ENCODE results near the gene NRCAM.

DNA sequence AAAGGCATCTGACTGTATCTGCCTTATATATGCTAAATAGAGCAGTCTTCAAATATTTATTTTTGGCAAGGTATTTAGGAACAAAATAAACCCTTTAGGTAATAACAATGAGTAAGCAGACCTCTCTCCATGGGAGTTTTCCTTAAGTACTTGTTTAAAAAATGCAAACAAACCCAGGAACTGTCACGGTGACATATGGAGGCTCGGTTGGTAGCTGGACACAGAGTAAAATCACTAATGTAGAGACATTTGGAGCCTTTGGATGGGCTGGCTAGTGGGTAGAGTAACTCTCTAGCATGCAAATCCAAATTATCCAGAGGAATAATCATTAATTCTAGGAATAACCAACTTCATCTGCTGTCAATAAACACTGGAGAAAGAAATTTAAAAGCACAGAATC lies 254.5 kb downstream of the NRCAM start:
- TF ChIP-seq, protein P1, sequence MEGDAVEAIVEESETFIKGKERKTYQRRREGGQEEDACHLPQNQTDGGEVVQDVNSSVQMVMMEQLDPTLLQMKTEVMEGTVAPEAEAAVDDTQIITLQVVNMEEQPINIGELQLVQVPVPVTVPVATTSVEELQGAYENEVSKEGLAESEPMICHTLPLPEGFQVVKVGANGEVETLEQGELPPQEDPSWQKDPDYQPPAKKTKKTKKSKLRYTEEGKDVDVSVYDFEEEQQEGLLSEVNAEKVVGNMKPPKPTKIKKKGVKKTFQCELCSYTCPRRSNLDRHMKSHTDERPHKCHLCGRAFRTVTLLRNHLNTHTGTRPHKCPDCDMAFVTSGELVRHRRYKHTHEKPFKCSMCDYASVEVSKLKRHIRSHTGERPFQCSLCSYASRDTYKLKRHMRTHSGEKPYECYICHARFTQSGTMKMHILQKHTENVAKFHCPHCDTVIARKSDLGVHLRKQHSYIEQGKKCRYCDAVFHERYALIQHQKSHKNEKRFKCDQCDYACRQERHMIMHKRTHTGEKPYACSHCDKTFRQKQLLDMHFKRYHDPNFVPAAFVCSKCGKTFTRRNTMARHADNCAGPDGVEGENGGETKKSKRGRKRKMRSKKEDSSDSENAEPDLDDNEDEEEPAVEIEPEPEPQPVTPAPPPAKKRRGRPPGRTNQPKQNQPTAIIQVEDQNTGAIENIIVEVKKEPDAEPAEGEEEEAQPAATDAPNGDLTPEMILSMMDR (IDR thresholded peaks at IDR 0.05), result no peak
- TF ChIP-seq POLR2AphosphoS5 (IDR thresholded peaks at IDR 0.05; ENCODE audit: insufficient read depth in 1 of 2, low read depth in 1 of 2) (no peak), POLR2A (IDR thresholded peaks at IDR 0.05) (no peak)

All from vagina (tissue), 2 donors.